Right lobe of liver (tissue), 6 donors: ENCODE data around the gene CLEC2L. TPM values are rescaled to one million over a fixed set of nuclear protein-coding genes. Genes with fewer than 3 reads are reported as not detected.

ENCODE experiments used
- ATAC-seq, 4 donors: fragments of 200-7000 bp; cut with Tn5 transposase; one replicate each; pipeline ENCODE4 v1.9.1; 2020; ENCODE audit warnings: mild to moderate bottlenecking in 4 of 4, moderate library complexity in 4 of 4
- DNase-seq, 3 donors: peaks; one replicate each; pipeline ENCODE4 v3.0.0-alpha.2; 2020
- H3K27ac ChIP-seq, 3 donors: fragments of 200-600 bp; one replicate each; pipeline ENCODE4 v1.8.0; 2022
- H3K27me3 ChIP-seq, 2 donors: fragments of 200-600 bp; one replicate each; pipeline ENCODE4 v1.8.0; 2022
- H3K36me3 ChIP-seq, 4 donors: fragments of 200-600 bp; sonication (generic) in 1 of 4; one replicate each; pipeline versions ENCODE4 v1.5.1 to v1.8.0; 2017 to 2022; ENCODE audit warnings: control low read depth in 1 of 4
- H3K4me1 ChIP-seq, 4 donors: fragments of 200-600 bp; sonication (generic) in 1 of 4; one replicate each; pipeline versions ENCODE4 v1.5.1 to v1.8.0; 2017 to 2022; ENCODE audit warnings: control low read depth in 1 of 4
- H3K4me3 ChIP-seq, 3 donors: fragments of 200-600 bp; one replicate each; pipeline ENCODE4 v1.8.0; 2022
- H3K9me3 ChIP-seq, 4 donors: fragments of 200-600 bp; sonication (generic) in 1 of 4; one replicate each; pipeline versions ENCODE4 v1.5.1 to v1.8.0; 2017 to 2022; ENCODE audit warnings: control low read depth in 1 of 4
- POLR2A ChIP-seq: fragments of 450-650 bp; IDR thresholded peaks from one replicate; pipeline ENCODE4 v1.6.1; 2017; ENCODE audit warnings: antibody characterized with exemption, mild to moderate bottlenecking
- WGBS: methylation state at CpG from one replicate; pipeline ENCODE4 v1.1.6; 2018; ENCODE audit warnings: low coverage, low lambda C conversion rate; ENCODE audit not compliant: insufficient coverage; ENCODE audit errors: missing lambda C conversion rate; 5-methylcytosine and 5-hydroxymethylcytosine counted together
- intact Hi-C, 2 donors: fragments of 100-400 bp; cut with DNase I; formaldehyde crosslinking; loops; one replicate each; pipeline versions ENCODE4 v1.11.2 to v1.14.1; 2022
- total RNA-seq, 6 experiments: library from RNA; depleted of rRNA in 2 of 6; stranded (reverse); fragments of >200 nt in 2 of 6; fragmentation: NEBNext Ultra II Directional in 3 of 6; extraction: Animal tissue kit (Norgen Biotek cat#: 25700) in 3 of 6; gene quantifications; one replicate each; pipeline versions ENCODE4 v1.1.0 to v1.2.4, GENCODE V29; 2016 to 2023
- TF ChIP-seq, protein P1 (sequence below), 4 donors: fragments of 200-600 bp in 3 of 4; fragments of 450-650 bp in 1 of 4; IDR thresholded peaks; one replicate each; pipeline versions ENCODE4 v1.5.1 to v1.8.0; 2016 to 2022; ENCODE audit warnings: antibody characterized with exemption in 4 of 4, mild to moderate bottlenecking in 2 of 4
- donor health status: DM: no; HTN: yes; CAD: no.
- donor health status: DM: no; HTN: no; CAD: no.
- donor health status: DM: no; HTN: no; CAD: no.
- donor health status: DM: no; HTN: yes; CAD: no.
- donor health status: DM: no; HTN: yes; CAD: no.

CLEC2L gene
- total RNA-seq, 6 experiments from 2014 or later = not detected

- Histone ChIP-seq H3K27ac (no peak overlapping the region), H3K9me3 (no peaks in the 10 kb centered on the region), H3K36me3 (peaks cover 0 to 54% (median 30%) of the 10 kb centered on the region in 4 donors), H3K27me3 (no peaks in the 10 kb centered on the region), H3K4me3 (no peak overlapping the region), H3K4me1 (no peaks in the 10 kb centered on the region)
- no peak for DNase-seq
- intact Hi-C loops = no loop called here
- 89% methylated on average over 5 of the region's 5 CpGs for WGBS
- ATAC-seq = no peak
- TF ChIP-seq POLR2A = no peak
- TF ChIP-seq, protein P1, sequence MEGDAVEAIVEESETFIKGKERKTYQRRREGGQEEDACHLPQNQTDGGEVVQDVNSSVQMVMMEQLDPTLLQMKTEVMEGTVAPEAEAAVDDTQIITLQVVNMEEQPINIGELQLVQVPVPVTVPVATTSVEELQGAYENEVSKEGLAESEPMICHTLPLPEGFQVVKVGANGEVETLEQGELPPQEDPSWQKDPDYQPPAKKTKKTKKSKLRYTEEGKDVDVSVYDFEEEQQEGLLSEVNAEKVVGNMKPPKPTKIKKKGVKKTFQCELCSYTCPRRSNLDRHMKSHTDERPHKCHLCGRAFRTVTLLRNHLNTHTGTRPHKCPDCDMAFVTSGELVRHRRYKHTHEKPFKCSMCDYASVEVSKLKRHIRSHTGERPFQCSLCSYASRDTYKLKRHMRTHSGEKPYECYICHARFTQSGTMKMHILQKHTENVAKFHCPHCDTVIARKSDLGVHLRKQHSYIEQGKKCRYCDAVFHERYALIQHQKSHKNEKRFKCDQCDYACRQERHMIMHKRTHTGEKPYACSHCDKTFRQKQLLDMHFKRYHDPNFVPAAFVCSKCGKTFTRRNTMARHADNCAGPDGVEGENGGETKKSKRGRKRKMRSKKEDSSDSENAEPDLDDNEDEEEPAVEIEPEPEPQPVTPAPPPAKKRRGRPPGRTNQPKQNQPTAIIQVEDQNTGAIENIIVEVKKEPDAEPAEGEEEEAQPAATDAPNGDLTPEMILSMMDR (IDR thresholded peaks at IDR 0.05) = no peak
Measured at GRCh38 chr7:139570626-139571025, 47.1 kb downstream of the CLEC2L start.

GRCh38 chr7:139571190-139571589 is 47.7 kb downstream of the CLEC2L start:
- 87% methylated on average over 8 of the region's 20 CpGs for WGBS
- H3K27me3 ChIP-seq = no peaks in the 10 kb centered on the region
- no peaks in the 10 kb centered on the region for H3K9me3 ChIP-seq
- no peak for TF ChIP-seq POLR2A
- no peak for DNase-seq
- no peak overlapping the region for H3K4me3 ChIP-seq
- peaks cover 0 to 54% (median 34%) of the 10 kb centered on the region in 4 donors for H3K36me3 ChIP-seq
- ATAC-seq = no peak
- intact Hi-C loops = no loop called here
- no peak overlapping the region for H3K27ac ChIP-seq
- H3K4me1 ChIP-seq = no peaks in the 10 kb centered on the region

DNA sequence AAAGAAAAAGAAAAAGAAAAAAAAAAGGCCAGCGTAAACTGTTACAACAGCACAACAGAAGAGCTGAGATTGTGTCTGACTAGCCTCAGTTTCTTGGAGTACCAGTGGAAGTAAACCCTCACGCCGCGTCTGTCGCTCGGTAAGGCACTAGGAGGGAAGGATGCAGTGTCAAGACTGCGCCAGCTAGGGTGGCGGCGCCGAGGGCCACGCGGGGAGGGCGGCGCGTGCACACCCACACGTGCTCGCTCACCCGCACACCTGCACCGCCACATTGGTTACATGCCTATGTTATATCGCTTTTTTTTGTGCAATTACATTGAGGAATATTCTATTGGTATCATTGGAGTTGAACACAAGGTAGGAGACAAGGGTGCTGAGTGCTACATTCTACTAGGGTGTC is 48.2 kb downstream of the CLEC2L start:
- no peak for DNase-seq
- H3K27ac ChIP-seq = no peak overlapping the region
- TF ChIP-seq, protein P1 (IDR thresholded peaks at IDR 0.05) = no peak
- TF ChIP-seq POLR2A = no peak
- intact Hi-C loops = no loop called here
- H3K9me3 ChIP-seq = no peaks in the 10 kb centered on the region
- peaks cover 0 to 54% (median 36%) of the 10 kb centered on the region in 4 donors for H3K36me3 ChIP-seq
- 90% methylated on average over 9 of the region's 20 CpGs for WGBS
- H3K27me3 ChIP-seq = no peaks in the 10 kb centered on the region
- H3K4me3 ChIP-seq = no peak overlapping the region
- ATAC-seq = no peak
- H3K4me1 ChIP-seq = no peaks in the 10 kb centered on the region

GRCh38 chr7:139572071-139572470 is 48.6 kb downstream of the CLEC2L start:
- H3K36me3 ChIP-seq = peaks cover 0 to 54% (median 36%) of the 10 kb centered on the region in 4 donors
- no peak overlapping the region for H3K4me3 ChIP-seq
- DNase-seq = no peak
- intact Hi-C loops = no loop called here
- H3K27me3 ChIP-seq = no peaks in the 10 kb centered on the region
- H3K4me1 ChIP-seq = no peaks in the 10 kb centered on the region
- WGBS = 97% methylated on average over 9 of the region's 15 CpGs
- no peak for TF ChIP-seq POLR2A
- TF ChIP-seq, protein P1 (IDR thresholded peaks at IDR 0.05) = no peak
- ATAC-seq = no peak
- H3K9me3 ChIP-seq = no peaks in the 10 kb centered on the region
- no peak overlapping the region for H3K27ac ChIP-seq

DNA sequence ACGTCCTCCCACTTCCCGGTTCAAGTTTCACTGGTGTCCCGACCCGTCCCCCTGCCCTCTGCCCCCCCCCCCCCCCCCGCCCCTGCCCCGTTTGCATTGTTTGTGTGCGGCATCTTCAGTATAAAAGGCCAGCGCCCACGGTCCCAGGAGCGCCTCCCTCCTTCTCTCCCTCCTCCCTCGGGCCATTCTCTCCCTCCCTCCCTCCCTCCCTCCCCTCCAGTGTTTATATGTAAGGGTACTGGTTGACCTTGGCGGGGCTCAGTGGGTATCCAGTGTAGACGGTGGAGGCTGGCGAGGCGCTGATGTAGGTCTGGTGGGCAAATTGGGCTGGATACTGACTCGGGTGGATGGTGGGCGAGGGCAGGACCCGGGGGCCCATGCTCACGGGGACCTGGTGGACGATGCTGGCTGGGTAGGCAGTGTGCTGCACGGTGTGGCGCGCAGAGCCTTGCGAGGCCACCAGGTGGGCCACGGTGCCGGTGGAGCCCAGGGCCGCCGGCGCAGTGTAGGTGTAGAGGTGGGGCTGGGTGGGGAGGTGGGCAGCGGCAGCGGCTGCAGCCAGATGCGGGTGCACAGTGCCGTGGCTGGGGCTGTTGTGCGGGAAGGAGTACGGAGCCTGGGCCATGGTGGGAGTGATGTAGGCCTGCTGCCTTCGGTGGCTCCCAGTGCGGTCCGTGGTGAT is 49.4 kb downstream of the CLEC2L start:
- Histone ChIP-seq H3K27me3 (no peaks in the 10 kb centered on the region), H3K4me1 (no peaks in the 10 kb centered on the region), H3K36me3 (peaks cover 0 to 56% (median 37%) of the 10 kb centered on the region in 4 donors), H3K27ac (no peak overlapping the region), H3K9me3 (no peaks in the 10 kb centered on the region), H3K4me3 (no peak overlapping the region)
- whole genome bisulfite sequencing = 80% methylated on average over 14 of the region's 38 CpGs
- TF ChIP-seq, protein P1 (IDR thresholded peaks at IDR 0.05) = no peak
- no peak for TF ChIP-seq POLR2A
- DNase-seq (no peak), ATAC-seq (no peak)
- intact Hi-C loops = no loop called here
